ENCODE measurements around the gene SLC17A9.

DNA sequence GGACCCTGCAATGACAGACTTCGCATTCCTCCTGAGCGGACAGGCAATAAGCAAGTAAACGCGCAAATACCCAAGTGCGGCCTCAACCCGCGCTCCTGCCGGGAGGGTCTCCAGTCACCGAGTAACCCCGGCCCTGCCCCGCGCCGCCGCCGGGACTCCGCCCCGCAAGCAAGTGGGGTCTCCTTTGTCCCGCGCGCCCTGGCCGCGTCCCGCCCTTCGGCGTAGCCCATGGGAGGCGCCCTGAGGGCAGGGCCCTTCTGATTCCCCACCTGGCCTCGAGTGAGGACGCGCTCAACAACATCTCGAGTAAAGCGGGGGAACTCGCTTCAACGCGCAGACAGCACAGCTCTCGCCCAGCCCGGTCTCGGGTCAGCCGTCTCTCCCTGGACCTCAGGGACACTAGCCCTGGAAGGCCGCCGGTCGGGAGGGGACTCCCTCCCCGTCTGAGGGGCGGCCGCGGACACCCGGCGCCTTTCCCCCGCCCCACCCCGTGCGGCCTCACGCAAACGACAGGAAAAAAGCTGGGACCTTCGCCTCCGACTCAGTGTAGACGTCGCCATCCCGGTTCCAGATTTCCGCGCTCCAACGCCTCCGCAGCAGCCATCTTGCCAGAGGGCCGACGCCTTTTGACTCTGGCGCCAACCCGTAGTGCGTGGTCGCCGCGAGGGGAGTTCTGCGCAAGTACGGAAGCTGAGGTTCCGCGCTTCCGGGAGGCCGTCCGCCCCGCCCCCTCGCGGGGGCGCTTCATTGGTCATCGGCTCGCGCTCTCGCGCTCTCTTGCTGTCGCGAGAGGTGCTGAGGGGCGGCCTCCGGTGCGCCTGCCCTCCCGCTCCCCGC, 15.0 kb upstream of the SLC17A9 start:
- TF ChIP-seq POLR2A (IDR thresholded peaks at IDR 0.05; ENCODE audit: control extremely low read depth in 1 of 2, low read depth in 2 of 2, low read length in 2 of 2) = peak; percentile 92 to 95; a peak in 2 of 3 replicates
- TF ChIP-seq EP300 (IDR thresholded peaks at IDR 0.05; ENCODE audit: borderline replicate concordance in 1 of 2, low read depth in 2 of 2, low read length in 2 of 2) = no peak
- TF ChIP-seq CBX5 (IDR thresholded peaks at IDR 0.05; ENCODE audit: low read depth, low read length) = no peak
- peak; percentile 88 for TF ChIP-seq EGR1 (IDR thresholded peaks at IDR 0.05; ENCODE audit: borderline replicate concordance, low read depth, low read length)
- TF ChIP-seq HDAC2 (IDR thresholded peaks at IDR 0.05; ENCODE audit: borderline replicate concordance in 1 of 2, low read depth in 2 of 2, low read length in 2 of 2) = 0 out of 4 replicates have a peak, but pooled peaks of 1 of the 2 experiments have one; percentile 20
- TF ChIP-seq CTCF (IDR thresholded peaks at IDR 0.05; ENCODE audit: control extremely low read depth in 1 of 3, insufficient read depth in 1 of 3, low read depth in 1 of 3, low read length in 3 of 3) = no peak
- peak; percentile 87; the same call in 1 of the 2 replicates for TF ChIP-seq GABPA (IDR thresholded peaks at IDR 0.05; ENCODE audit: borderline replicate concordance, insufficient read depth, low read length)
- TF ChIP-seq SP2 (IDR thresholded peaks at IDR 0.05; ENCODE audit: low read length) = no peak
- TF ChIP-seq, protein P1, sequence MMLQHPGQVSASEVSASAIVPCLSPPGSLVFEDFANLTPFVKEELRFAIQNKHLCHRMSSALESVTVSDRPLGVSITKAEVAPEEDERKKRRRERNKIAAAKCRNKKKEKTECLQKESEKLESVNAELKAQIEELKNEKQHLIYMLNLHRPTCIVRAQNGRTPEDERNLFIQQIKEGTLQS (IDR thresholded peaks at IDR 0.05; ENCODE audit: insufficient read depth, low read depth, low read length) = no peak
- TF ChIP-seq ZNF274 (IDR thresholded peaks at IDR 0.05; ENCODE audit: borderline replicate concordance, extremely low read depth, low read length) = no peak
- no peak for TF ChIP-seq KDM1A (IDR thresholded peaks at IDR 0.05; ENCODE audit: borderline replicate concordance, low read length)
- no peak for TF ChIP-seq JUN (IDR thresholded peaks at IDR 0.05; ENCODE audit: low read depth, low read length)
- no peak for TF ChIP-seq GTF2F1 (IDR thresholded peaks at IDR 0.05; ENCODE audit: borderline replicate concordance, low read depth, low read length)

Data from H1 (cell line).